NCI-H446 (cell line): Measurements from ENCODE around the gene KRT36.

Experiments used
- DNase-seq, 2 experiments: peaks; one replicate each; lab custom pipeline; 2025; lab: John Stamatoyannopoulos, UW

The KRT36 gene

DNA sequence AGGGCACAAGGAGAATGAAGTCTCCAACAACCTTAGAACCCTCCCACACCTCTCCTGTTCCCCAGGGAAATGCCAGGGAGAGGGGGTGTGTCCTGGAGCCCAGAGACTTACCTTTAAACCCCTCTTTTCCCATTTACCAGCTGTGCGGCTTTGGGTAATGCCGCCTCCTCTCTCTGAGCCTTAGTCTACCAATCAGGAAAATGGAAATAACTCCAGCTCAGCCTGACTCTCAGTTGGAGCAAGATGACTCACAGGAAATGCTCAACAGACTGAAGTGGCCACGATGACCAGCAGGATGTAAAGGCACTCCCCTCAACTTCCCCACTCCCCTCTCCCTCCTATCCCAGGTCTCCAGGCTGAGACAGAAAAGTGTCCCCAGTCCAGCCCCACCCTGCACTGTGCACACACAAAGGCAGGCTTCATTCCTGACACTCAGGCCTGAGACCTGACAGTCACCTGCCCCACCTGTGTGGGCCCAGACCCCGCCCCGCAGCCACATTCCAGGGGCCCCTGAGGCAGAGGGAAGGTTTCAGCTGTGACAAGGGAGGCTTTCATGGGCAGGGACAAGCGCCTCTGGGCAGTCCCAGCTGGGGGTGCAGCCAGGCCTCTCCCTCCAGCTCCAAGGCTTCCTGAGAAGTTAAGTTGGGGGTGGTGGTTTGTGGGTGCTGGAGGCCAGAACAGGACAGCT lies 32.0 kb upstream of the KRT36 start:
- no peak for DNase-seq

DNA sequence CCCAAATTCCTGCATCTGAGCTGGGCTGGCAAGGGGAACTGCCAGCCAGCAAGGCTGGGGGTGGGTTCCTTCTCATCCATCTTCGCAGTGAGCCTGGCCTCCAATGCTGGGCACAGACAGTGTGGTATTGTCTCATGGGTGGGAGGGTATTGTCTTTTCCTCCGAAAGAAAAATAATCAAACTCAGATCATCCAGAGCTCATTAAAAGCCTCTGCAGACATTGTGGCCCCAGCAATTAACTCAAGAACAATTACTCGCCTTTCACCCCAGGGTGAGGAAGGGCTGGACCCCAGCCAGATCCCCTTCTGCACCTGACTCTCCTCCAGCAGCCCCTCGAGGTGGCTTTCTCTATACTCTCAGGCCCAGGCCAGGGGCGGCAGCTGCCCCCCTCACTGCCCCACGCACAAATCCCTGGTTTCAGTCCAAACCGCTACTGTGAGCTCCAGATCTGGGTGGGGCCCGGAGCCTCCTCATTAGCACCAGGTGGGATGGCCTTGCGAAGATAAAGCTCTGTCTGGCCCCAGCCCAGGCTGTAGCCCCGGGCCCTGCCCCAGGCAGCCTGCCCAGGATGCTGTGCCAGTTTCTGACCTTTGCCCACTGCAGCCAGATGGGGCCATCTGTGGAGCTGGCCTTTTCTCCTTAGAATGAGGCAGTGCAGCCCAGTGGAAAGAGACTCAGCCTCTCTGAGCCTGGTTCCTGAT lies 31.3 kb upstream of the KRT36 start:
- DNase-seq, result peak in 1 of 2 experiments; percentile 23

DNA sequence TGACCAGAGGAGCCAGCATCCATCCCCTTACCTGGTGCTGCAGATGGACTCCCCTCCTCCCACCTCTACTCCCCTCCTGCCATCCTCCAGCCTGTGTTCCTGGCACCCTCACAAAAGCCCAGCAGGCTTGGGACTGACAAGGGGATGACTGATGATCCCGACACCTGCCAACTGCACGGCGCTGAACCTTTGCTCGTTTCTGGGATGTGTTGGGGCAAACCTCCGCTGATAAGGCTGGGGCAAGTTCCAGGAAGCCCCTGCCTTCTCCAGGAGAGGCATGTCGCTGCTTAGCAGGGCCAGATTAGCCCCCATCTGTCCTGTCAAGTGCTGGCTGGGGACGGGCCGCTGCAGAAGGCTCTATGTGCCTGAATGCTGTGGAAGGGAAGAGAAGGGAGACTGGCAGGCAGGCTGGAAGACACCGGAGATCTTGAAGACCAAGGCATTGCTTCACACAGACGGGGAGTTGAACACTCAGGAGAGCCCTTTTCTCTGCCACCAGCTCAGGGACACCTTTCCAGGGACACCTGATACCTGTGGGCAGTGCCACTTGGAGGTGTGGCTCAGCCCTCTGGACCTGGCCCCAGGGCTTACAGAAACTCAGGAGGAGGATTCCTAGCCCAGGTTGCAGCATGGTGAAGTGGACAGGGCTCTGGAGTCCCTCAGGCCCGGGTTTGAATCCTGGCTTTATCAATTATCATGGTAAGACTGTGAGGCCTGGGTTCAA lies 30.0 kb upstream of the KRT36 start:
- DNase-seq, result peak; percentile 24 to 64

DNA sequence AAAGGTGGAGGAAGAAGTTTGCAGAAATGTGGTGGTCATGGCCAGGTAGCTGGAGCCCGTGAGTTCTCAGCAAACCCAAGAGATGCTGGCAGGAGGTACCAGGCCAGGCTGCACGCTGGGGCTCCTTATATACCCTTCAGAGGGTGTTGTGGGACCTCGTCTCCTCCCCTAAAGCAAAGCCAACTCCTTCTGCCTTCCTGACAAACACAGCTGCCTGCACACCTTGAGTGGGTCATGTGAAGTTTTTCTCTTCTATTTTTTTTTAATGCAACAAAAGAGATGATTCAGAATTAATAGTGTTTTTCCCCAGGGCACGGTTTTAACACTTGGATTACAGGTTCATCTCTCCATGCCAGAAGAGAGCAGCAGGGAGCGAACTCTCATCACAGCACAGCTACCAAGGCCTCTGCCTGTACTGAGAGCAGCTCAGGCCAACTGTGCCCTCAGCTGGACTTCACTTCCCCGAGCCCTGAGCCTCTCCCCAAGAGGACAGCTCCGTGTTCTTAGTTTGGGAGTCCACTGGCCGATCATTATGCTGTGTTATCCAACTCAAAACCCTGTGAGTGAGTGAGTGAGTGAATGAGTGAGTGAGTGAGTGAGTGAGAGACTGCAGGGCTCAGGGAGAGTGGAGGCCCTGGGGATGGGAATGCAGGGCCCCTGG lies 29.2 kb upstream of the KRT36 start, which contains the start of gene KRT15:
TSS of gene KRT15 (minus strand) at position 102 of the 661 bp plus-strand sequence. CDS start at position 39, 63 bp downstream.
- DNase-seq, result peak in 1 of 2 experiments; percentile 35

DNA sequence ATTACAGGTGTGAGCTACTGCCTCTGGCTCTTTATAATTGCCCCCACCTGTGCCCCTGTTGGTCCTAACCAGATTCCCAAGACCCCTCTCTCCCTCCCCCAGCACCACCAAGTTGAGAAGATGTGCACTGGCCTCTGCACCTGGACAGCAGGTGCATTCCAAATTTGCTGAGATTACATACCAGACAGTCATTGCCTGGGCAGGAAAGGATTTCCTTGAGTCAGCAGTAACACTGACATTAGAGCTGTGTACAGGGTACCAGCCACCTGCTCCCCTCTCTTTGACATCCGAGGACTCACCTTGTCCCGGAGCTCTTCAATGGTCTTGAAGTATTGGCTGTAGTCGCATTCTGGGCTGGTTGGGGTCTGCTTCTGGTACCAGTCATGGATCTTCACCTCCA lies 28.3 kb upstream of the KRT36 start:
- no peak for DNase-seq

DNA sequence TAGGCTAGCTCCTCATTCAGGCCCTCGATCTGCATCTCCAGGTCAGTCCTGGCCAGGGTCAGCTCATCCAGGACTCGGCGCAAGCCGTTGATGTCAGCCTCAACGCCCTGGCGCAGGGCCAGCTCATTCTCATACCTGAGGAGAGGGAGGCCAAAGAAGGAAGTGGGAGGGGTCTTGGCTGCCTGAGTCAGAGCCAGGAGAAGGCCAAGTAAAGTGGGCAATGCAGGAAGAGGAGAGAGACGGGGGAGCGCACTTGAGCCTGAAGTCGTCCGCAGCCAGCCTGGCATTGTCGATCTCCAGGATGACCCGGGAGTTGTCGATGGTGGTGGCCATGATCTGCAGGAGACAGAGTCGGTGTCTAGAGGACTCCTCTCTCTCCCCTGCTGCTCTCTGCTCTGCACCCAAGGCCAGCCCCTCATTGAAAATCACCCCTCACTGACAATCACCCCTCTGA lies 27.1 kb upstream of the KRT36 start:
- no peak for DNase-seq

DNA sequence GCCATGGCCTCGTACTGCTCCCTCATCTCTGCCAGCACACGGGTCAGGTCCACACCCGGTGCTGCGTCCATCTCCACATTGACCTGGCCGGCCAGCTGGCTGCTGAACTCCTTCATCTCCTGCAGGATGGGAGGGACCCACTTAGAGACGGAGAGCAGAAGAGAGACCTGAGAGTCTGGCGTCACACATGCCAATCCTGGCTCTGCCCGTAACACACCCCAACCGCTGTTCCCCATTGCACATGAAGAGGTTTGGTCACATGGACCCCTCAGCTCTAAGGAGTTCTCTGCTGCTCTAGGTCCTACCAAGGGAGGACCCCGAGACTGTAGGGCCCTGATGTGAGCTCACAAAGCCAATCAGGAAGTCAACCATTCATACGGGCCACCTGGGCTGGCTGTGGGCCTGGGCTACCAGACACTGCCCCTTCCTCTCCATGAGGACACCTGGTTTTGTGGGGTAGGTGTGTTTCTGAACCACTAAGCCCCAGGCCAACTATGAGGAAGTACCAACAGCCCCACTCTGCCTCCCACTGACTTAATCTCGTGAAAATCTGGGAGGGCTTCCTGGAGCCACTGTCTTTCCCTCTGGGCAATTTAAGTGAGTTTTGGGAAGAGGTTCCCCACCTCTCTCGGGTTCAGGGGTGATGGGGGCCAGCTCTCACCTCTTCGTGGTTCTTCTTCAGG lies 26.6 kb upstream of the KRT36 start:
- no peak for DNase-seq

DNA sequence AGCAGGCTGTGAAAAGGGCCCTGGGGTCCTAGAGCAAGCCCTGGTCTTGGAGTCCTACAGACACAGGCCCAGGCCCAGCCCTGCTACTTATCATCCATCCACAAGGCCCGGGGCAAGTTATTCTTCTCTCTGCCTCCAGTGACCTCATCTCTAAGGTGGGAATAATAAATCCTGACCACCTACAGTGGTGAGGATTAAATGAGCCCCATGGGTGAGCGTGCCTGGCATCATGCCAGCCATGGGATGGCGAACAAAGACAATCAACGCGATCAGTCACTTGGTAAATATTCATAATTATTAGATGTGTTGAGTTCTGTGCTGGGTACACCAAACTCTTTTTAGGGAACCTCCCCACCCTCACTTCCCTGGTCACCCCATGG lies 23.4 kb upstream of the KRT36 start:
- DNase-seq, result no peak

DNA sequence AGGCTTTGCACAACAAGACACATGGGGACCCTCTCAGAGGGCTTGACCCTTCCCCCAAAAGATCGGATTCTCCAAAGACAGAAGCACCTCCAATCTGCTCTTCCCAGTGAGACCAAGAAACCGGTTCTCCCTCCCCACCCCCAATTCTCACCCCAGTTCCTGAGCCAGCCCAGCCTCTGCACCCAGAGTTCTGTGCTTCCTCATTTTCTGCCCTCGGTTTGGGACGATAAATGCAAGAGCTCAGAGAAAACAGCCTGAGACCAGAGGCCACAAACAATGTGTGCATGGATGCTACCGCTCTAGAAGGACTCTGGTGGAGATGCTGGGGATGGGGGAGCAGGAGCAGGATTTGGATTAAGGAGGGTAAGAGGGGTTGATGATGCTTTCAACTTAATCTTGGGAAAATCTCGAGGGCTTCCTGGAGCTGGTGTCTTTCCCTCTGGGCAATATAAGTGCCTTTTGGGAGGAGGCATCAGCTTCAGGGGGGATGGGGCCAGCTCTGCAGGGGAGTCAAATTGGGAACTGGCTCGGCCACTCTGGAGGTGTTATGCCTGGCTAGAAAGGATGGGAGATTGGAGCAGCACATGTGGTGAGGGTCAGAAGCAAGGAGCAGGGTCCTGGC lies 22.9 kb upstream of the KRT36 start:
- DNase-seq, result no peak

DNA sequence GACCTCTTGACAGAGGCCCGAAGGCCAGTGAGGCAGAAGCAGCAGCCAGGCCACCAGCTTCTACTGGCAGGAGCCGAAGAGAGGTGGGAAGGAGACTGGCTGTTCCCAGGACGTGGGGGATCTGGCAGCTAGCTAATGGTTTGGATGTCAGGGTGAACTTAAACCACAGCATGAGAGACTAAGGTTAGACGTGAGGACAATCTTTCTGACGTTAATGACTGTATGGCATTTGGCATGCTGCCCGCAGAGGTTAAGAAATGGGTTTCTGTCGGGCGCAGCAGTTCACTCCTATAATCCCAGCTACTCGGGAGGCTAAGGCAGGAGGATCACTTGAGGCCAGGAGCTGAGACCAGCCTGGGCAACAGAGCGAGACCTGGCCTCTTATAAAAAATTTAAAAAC lies 22.0 kb upstream of the KRT36 start:
- DNase-seq, result no peak

DNA sequence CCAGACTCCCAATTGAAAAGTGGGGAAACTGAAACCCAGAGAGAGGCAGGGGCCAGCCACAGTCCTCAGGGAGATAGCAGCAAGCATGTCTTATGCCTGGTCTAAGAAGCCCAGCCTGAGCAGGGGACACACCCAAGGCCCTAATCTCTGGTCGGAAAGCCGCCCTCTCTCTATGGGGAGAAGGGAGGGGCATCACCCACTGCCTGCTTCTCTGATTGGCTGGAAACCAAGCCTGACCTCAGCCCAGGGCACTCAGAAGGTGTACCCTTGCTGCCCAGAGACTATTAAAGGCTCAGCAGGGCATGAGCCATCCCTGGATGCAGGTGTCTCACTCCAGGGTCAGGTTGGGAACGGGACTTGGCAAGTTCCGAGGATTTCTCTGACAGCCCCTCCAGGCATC lies 21.4 kb upstream of the KRT36 start:
- no peak for DNase-seq

DNA sequence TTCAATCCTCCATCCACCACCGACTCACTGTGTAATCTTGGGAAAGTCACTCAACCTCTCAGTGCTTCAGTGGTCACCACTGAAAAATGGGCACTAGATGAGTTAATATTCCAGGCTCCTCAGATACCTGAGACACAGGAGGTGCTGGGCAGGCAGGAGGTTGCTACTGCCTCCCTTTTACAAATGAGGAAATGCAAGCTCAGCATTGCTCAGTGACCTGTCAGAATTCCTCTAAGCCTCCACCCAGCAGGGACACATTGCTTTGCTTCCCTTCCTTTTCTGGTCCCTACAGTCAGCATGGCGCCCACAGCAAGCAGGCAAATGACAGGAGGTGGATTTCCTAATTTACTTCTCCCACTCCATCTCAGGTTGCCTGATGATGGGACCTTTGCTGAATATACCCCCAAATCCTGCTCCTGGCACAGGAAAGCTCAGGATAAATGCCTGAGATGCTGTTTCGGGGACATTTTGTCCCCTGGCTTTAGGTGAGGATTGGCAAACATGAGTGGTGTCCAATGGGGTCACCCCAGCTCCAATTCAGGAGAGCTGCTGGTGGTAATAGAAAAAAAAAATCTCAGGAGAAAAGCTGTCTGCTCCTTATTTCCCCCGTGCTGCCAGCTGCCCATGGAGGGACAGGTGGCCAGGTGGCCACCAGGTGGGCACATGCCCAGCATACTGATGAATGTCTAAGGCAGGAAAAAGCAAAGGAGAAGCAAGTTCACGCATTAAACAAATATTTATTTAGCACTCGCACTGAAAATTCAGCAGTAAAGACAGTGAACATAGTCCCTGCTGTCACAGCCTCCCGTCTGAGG lies 20.7 kb upstream of the KRT36 start:
- DNase-seq, result no peak

DNA sequence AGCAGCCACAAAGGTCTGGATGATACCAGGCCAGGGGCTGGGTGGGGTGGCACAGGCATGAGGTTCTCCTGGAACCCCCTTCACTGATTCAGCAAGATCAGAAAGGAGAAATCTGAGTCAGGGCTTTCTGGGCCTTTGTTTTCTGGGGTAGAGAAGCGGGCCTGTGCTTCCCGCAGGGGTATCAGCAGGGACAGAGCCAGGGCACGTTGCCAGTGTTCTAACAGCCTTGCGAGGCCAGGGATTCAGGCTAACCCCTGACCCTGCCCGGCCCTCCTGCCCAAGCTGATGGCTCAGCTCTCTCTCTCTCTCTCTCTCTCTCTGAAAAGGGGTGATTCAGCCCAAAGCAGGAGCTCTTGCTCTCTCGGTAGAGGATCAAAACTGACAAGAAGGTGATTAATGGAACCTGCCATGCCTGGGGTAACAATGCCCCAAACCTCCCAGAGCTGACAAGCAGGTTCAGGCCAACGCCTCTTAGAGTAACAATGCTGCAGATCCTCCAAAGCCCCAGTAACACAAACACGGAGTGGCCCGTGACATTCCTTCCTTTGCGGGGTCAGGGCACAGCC lies 17.7 kb upstream of the KRT36 start:
- no peak for DNase-seq

DNA sequence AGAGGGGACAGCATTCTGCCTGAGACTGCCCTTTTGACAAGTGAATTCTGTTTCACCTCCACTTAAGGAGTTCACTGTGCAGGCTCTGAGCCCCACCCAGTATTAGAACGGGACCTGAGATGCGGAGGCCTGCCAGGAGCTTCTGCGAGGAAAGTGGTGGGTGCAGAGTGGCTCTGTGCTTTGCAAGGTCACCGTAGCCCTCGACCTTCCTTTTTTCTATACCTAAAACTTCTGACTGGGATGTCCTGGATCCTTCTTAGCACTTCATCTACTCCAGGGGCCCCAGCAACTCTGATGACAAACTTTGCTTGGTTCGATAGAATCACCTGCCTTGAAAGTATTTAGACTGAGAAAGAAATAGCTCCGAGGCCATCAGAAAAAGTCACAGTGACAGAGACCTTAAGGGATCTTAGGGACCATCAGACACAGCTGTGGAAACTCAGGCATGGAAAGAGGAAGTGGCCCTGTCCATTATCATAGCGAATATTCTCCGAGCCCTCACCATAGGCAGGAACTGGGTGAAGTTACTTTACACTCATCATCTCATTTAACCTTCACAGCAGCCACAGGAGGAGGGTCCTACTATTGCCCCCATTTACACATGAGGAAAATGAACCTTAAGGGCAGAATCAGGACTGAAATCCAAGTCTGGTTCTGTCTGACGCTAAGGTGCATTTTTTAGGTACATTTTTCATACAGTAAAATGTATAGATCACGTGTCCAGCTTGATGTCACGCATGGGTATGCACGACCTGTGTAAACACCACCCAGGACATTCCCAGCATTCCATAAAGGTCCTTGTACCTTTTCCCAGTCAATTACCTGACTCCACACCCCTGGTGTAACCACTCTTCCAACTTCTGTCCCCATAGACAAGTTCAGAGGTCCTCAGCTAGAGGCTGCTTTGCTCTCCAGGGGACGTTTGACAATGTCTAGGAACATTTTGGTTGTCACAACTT lies 16.4 kb upstream of the KRT36 start:
- no peak for DNase-seq

DNA sequence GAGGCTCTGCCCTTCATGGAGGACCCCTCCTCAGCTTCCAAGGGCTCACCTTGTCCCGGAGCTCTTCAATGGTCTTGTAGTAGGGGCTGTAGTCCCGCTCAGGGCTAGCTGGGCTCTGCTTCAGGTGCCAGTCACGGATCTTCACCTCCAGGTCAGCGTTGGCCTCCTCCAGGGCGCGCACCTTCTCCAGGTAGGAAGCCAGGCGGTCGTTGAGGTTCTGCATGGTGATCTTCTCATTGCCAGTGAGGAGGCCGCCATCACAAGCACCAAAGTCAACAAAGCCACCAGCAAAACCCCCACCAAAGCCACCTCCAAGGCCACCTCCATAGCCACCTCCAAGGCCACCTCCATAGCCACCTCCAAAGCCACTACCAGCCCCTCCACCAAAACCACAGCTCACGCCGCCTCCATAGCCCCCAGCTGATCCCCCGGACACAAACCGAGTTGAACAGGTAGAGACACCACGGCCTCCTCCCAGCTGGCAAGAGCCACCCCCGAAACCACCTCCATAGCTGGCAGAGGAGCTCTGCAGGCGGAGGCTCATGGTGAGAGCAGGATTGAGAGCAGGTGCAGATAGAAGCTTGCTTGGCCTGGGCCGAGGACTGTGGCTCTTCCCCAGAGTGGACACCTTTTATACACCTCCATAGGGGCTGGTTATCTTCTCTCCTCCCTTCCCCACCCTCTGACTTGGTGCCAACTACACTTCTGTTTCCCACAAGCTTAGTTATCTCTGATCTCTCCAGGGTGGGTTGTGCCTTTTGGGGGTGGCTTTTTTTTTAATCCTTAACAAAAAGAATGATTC lies 15.5 kb upstream of the KRT36 start, which contains the start of gene KRT13:
TSS of gene KRT13 (minus strand) at position 606 of the 802 bp plus-strand sequence. CDS start at position 544, 62 bp downstream.
- no peak for DNase-seq

DNA sequence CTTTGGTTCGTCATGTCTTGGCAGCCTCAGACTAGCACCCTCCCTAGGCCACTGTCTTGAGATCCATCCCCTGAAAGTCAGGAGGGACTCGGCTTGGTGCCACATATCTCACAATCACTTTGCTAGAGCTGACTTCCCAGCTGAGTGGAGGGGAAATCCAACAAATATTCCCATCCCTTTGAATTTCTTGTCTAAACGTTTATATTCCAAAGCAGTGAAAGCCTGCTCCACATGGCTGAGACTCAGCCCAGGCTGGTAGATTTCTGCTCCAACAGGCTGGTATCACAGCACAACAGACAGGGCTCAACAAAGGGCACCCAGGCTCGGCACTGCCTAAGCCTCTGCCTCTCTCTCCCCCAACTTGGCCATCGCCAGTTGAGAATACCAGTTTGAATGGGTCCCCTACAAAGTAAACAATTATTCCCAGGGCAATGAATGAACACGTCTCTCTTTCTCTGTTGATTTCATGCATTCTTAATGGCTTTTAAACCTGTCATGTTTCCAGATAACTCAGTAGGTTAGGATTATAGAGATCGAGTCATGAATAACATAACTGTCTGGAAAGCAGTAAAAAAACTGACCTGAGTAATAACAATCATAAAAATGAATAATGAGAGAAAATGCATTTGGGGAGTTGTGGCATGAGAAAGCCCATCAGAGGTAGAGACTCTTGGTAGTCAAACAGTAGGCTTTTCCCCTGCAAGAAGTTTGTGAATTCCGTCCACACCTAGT lies 14.7 kb upstream of the KRT36 start:
- no peak for DNase-seq

DNA sequence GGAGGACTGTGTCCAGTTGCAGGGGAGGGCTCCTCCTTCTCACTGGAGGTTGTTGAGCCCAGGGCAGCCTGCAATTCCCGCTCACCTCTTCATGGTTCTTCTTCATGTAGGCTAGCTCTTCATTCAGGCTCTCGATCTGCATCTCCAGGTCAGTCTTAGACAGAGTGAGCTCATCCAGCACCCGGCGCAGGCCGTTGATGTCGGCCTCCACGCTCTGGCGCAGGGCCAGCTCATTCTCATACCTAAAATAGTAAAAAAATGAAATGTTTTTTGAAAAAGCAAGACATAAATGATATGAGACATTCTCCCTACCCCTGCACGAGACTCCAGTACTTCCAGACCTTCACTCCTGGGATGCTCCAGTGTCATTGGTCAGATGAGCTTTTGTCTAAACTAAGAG lies 13.5 kb upstream of the KRT36 start:
- no peak for DNase-seq
